PC-9 (cell line): ENCODE results near the gene RSBN1L.

Experiments used
- CTCF ChIP-seq: fragments of 200-600 bp; sonication (generic); conservative IDR thresholded peaks from 2 replicates; pipeline ENCODE4 v1.6.1; 2017; ENCODE audit warnings: mixed run types, antibody characterized with exemption, mild to moderate bottlenecking, moderate library complexity
- EZH2 ChIP-seq: fragments of 200-600 bp; sonication (generic); IDR thresholded peaks from 2 replicates; pipeline ENCODE4 v1.8.0; 2017; ENCODE audit warnings: antibody characterized with exemption, low read depth

GRCh38 chr7:77806425-77806824 lies 110.2 kb downstream of the RSBN1L start:
- TF ChIP-seq CTCF (no peak), EZH2 (no peak)
